Stomach (tissue), 9 donors: ENCODE results near the gene SLC37A4. TPM values are rescaled to one million over a fixed set of nuclear protein-coding genes. Genes with fewer than 3 reads are reported as not detected.

Experiments used
- DNase-seq, 2 donors: peaks; one replicate each; pipeline versions ENCODE4 v3.0.0 to v3.0.0-alpha.2; 2013 to 2019
- H3K27ac ChIP-seq, 5 donors: fragments of 200-600 bp in 4 of 5; sonication (generic) in 4 of 5; one replicate each; pipeline ENCODE4 v1.5.1; 2013 to 2019; ENCODE audit warnings: mild to moderate bottlenecking in 1 of 5, moderate library complexity in 1 of 5
- H3K27me3 ChIP-seq, 3 donors: fragments of 200-600 bp; sonication (generic); one replicate each; pipeline ENCODE4 v1.5.1; 2017 to 2019; ENCODE audit warnings: mixed run types in 1 of 3
- H3K36me3 ChIP-seq, 4 donors: fragments of 200-600 bp; sonication (generic); 1 replicate in 3 of 4; 2 replicates in 1 of 4; pipeline ENCODE4 v1.5.1; 2016 to 2019
- H3K4me1 ChIP-seq, 4 donors: fragments of 200-600 bp; sonication (generic); one replicate each; pipeline ENCODE4 v1.5.1; 2016 to 2019
- H3K4me3 ChIP-seq, 4 donors: fragments of 200-600 bp; sonication (generic) in 3 of 4; one replicate each; pipeline ENCODE4 v1.5.1; 2016 to 2019; ENCODE audit warnings: mild to moderate bottlenecking in 1 of 4
- H3K9me3 ChIP-seq, 4 donors: fragments of 200-600 bp; sonication (generic); one replicate each; pipeline ENCODE4 v1.5.1; 2016 to 2019
- CTCF ChIP-seq, 7 experiments: fragments of 450-650 bp in 4 of 7; fragments of 200-600 bp in 3 of 7; sonication (generic) in 3 of 7; IDR thresholded peaks; one replicate each; pipeline ENCODE4 v1.5.1; 2016 to 2019; ENCODE audit warnings: antibody characterized with exemption in 7 of 7, control low read depth in 2 of 7, mild to moderate bottlenecking in 1 of 7
- EP300 ChIP-seq: sonication (generic); formaldehyde crosslinking; IDR thresholded peaks from one replicate; pipeline ENCODE4 v1.6.1; 2017; ENCODE audit warnings: antibody characterized with exemption
- POLR2A ChIP-seq, 4 donors: fragments of 450-650 bp; IDR thresholded peaks; one replicate each; pipeline ENCODE4 v1.6.1; 2016; ENCODE audit warnings: antibody characterized with exemption in 4 of 4, control low read depth in 2 of 4, mild to moderate bottlenecking in 1 of 4, moderate library complexity in 1 of 4
- POLR2AphosphoS5 ChIP-seq, 3 donors: sonication (generic); formaldehyde crosslinking; IDR thresholded peaks; one replicate each; pipeline ENCODE4 v1.6.1; 2016; ENCODE audit warnings: antibody characterized with exemption in 3 of 3
- WGBS, 5 donors: extraction: QIAGEN DNeasy Blood & Tissue Kit in 3 of 5; methylation state at CpG; one replicate each; pipeline versions ENCODE4 v1.1.5 to v1.1.7; 2013 to 2018; 5-methylcytosine and 5-hydroxymethylcytosine counted together
- intact Hi-C: fragments of 100-400 bp; cut with DNase I; formaldehyde crosslinking; loops from one replicate; pipeline ENCODE4 v1.15.1; 2023; ENCODE audit warnings: low total_unique reads
- polyA plus RNA-seq, 3 donors: library from polyadenylated mRNA; stranded (reverse); fragments of 200-250 nt; gene quantifications; one replicate each; pipeline ENCODE4 v1.2.3, GENCODE V29; 2013
- total RNA-seq, 5 donors: library from RNA; depleted of rRNA; stranded (reverse); fragments of >200 nt; gene quantifications; one replicate each; pipeline versions ENCODE4 v1.1.0 to v1.2.3, GENCODE V29; 2014 to 2016
- donor health status: healthy with polysubstance abuse.
- donor health status: Bipolar disorder and iron deficiency.
- donor health status: healthy.

The SLC37A4 gene
- total and polyA plus RNA-seq, 8 donors = 12.4 to 126 (median 18.2) TPM

DNA sequence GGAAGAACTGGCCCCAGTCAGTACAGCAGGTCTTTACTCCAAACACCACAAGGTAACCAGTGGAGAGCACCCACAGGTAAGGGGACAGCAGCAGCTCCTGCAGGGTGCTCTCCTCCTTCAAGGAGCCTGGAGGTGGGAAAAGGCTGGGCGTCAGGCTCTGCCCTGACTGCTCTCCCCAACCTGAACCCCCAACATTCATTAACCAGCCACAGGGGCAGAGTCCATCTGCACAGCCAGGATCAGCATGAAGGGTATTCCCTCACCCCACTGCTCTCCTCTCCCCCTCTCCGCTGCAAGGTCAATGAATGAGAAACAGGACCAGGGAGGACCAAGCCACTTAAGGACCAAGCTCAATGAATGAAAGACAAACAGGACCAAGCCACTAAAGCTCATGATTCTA lies 3.7 kb downstream of the SLC37A4 start:
- DNase-seq = peak in 1 of 2 donors; percentile 53
- Histone ChIP-seq H3K4me1 (peaks cover 28 to 83% (median 71%) of the 10 kb centered on the region in 4 donors), H3K4me3 (peak overlapping the region in 1 of 4 donors; percentile 13), H3K27me3 (no peaks in the 10 kb centered on the region), H3K9me3 (no peaks in the 10 kb centered on the region), H3K27ac (no peak overlapping the region), H3K36me3 (peaks cover 29 to 61% (median 55%) of the 10 kb centered on the region in 4 donors)
- TF ChIP-seq POLR2A (IDR thresholded peaks at IDR 0.05) (no peak), EP300 (no peak), CTCF (IDR thresholded peaks at IDR 0.05) (no peak), POLR2AphosphoS5 (IDR thresholded peaks at IDR 0.05) (no peak)
- 79 to 100% (median 83%) methylated on average over 2 of the region's 2 CpGs for WGBS, 5 donors
- intact Hi-C loops = no loop called here

- 83 to 94% (median 89%) methylated on average over 14 to 16 of the region's 16 CpGs for WGBS, 5 donors
- H3K9me3 ChIP-seq = no peaks in the 10 kb centered on the region
- no peak overlapping the region for H3K4me3 ChIP-seq
- peak overlapping the region in 2 of 5 donors; percentile 51 to 52 for H3K27ac ChIP-seq
- intact Hi-C loops = no loop called here
- peaks cover 28 to 89% (median 78%) of the 10 kb centered on the region in 4 donors for H3K4me1 ChIP-seq
- no peaks in the 10 kb centered on the region for H3K27me3 ChIP-seq
- TF ChIP-seq POLR2AphosphoS5 (IDR thresholded peaks at IDR 0.05) (no peak), CTCF (IDR thresholded peaks at IDR 0.05) (no peak), EP300 (no peak), POLR2A (IDR thresholded peaks at IDR 0.05) (no peak)
- no peak for DNase-seq
- peaks cover 35 to 69% (median 63%) of the 10 kb centered on the region in 4 donors for H3K36me3 ChIP-seq
Observed at GRCh38 chr11:119025978-119026766, 4.5 kb downstream of the SLC37A4 start.

DNA sequence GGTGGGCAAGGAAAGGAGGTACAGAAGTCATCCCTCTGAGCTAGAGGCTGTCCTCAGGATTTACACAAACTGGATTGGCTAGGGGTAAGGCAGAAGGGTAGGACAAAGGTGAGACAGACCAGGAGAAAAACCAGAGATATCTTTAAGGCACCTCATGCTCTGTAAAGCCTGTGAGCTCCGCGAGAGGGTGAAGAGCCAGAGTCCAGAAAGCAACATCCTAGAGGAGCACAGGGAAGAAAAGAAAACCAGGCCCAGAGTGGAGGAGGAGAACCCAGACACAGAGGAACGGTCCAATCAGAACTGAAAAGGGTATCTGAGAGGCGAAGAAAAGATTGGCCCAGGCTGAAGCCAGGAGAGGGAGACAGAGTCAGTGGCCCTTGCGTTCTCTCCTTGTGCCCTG lies 5.1 kb downstream of the SLC37A4 start:
- Histone ChIP-seq H3K9me3 (no peaks in the 10 kb centered on the region), H3K4me3 (no peak overlapping the region), H3K36me3 (peaks cover 35 to 70% (median 66%) of the 10 kb centered on the region in 4 donors), H3K27me3 (no peaks in the 10 kb centered on the region), H3K4me1 (peaks cover 32 to 93% (median 83%) of the 10 kb centered on the region in 4 donors), H3K27ac (peak overlapping the region in 4 of 5 donors; percentile 24 to 52 (median 48))
- TF ChIP-seq EP300 = no peak
- no peak for TF ChIP-seq POLR2AphosphoS5 (IDR thresholded peaks at IDR 0.05)
- TF ChIP-seq POLR2A (IDR thresholded peaks at IDR 0.05) = no peak
- no peak for TF ChIP-seq CTCF (IDR thresholded peaks at IDR 0.05)
- intact Hi-C loops = no loop called here
- no peak for DNase-seq
- WGBS, 5 donors = 78 to 96% (median 86%) methylated on average over 5 of the region's 5 CpGs

GRCh38 chr11:119025099-119025473 lies 5.6 kb downstream of the SLC37A4 start:
- H3K4me3 ChIP-seq = peak overlapping the region in 1 of 4 donors; percentile 14
- no peak for TF ChIP-seq EP300
- no peak for TF ChIP-seq CTCF (IDR thresholded peaks at IDR 0.05)
- TF ChIP-seq POLR2AphosphoS5 (IDR thresholded peaks at IDR 0.05) = no peak
- TF ChIP-seq POLR2A (IDR thresholded peaks at IDR 0.05) = no peak
- 38 to 56% (median 53%) methylated on average over 5 of the region's 5 CpGs for WGBS, 5 donors

More at GRCh38 chr11:119025099-119025473, 5.6 kb downstream of the SLC37A4 start:
- Histone ChIP-seq H3K27ac (peak overlapping the region in 4 of 5 donors; percentile 24 to 52 (median 48)), H3K9me3 (no peaks in the 10 kb centered on the region), H3K36me3 (peaks cover 35 to 74% (median 66%) of the 10 kb centered on the region in 4 donors), H3K27me3 (no peaks in the 10 kb centered on the region), H3K4me1 (peaks cover 36 to 96% (median 85%) of the 10 kb centered on the region in 4 donors)
- DNase-seq = no peak
- intact Hi-C loops = no loop called here
